SK-N-MC (cell line): ENCODE data around the gene FOSL2.

ENCODE experiments used
- EZH2 ChIP-seq: fragments of 200-600 bp; sonication (generic); IDR thresholded peaks from one replicate; pipeline ENCODE4 v1.6.1; 2017; ENCODE audit warnings: antibody characterized with exemption
- FOXP2 ChIP-seq: optimal IDR thresholded peaks from 2 replicates; pipeline ENCODE3; 2011; ENCODE audit warnings: mild to moderate bottlenecking, moderate library complexity; ENCODE audit not compliant: insufficient read depth; ENCODE audit errors: extremely low read length, control extremely low read depth
- POLR2AphosphoS5 ChIP-seq: IDR thresholded peaks from 2 replicates; pipeline ENCODE4 v1.6.1; 2012; ENCODE audit warnings: mild to moderate bottlenecking, low read depth, low read length, borderline replicate concordance

DNA sequence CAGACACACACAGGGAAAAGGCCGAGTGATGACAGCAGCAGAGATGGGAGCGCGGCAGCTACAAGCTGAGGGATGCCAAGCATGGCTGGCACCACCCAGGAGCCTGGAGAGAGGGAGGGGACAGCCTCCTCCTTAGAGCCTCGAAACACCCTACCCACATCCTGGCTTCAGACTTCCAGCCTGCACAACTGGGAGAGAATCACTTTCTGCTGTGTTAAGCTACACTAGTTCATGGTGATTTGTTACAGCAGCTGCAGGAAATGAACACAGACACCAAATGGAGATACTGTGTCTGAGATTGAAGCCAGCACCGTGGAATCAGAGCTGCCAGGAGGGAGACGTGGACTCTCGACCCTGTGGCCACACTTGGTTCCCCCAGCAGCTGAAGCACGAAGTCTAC lies 27.5 kb upstream of the FOSL2 start:
- TF ChIP-seq EZH2 (no peak), POLR2AphosphoS5 (no peak), FOXP2 (no peak)
